Daoy (cell line): ENCODE data around the gene NDUFV1. TPM values are rescaled to one million over a fixed set of nuclear protein-coding genes. Genes with fewer than 3 reads are reported as not detected.
A peak's percentile ranks its signal among the peaks of the same experiment; 100 is the strongest.

Source experiments
- DNase-seq: peaks from one replicate; pipeline ENCODE4 v3.0.0-alpha.2; 2015; ENCODE audit warnings: low read depth
- total RNA-seq: library from RNA; depleted of rRNA; stranded (reverse); fragments of >200 nt; shearing (Covaris generic); gene quantifications from 2 replicates; pipeline ENCODE4 v1.2.3, GENCODE V29; 2014

NDUFV1 gene
- total RNA-seq, 1 experiment from 2014 or later, result 229 TPM

- peak; percentile 67 for DNase-seq
These were observed 33.5 kb downstream of the NDUFV1 start for GRCh38 chr11:67640021-67640757.

- DNase-seq, result no peak
These were observed 34.1 kb downstream of the NDUFV1 start for GRCh38 chr11:67640758-67641337.

DNA sequence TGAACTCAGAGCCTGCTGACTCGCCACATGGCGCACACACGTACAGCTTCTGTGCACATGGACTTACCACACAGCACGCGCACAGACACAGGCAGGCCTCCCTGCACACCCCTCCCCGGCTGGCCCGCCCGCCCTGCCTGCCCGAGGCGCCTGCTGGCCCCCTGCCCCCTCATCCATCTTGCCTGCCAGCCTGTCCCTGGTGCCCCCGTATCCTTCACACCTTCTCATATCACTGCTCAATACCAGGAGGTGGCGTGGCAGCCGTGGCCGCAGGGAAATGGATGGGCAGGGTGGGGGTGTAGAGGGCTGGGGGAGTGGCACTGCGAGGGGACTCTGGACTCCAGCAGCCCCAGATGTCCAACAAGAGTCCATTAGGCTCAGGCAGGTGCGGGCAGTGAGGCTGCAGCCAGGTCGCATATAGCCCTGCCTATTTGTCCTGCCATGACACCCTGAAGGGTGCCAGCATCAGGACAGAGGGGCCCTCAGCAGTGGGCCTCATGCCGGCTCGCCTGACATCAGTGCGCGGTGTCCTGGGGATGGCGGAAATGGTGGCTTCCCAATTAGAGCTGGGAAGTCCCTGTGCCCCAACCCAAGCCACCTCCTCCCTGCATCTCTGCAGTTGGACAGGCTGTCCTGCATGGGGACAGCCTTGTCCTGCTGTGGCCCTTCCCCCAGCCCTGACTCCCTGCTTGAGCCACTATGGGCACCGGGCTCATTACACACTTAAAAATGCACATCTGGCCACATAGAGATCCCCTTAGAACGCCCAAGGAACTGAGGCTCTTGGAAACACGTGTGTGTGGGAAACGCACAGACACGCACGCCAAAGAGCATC lies 34.8 kb downstream of the NDUFV1 start:
- DNase-seq, result no peak

DNA sequence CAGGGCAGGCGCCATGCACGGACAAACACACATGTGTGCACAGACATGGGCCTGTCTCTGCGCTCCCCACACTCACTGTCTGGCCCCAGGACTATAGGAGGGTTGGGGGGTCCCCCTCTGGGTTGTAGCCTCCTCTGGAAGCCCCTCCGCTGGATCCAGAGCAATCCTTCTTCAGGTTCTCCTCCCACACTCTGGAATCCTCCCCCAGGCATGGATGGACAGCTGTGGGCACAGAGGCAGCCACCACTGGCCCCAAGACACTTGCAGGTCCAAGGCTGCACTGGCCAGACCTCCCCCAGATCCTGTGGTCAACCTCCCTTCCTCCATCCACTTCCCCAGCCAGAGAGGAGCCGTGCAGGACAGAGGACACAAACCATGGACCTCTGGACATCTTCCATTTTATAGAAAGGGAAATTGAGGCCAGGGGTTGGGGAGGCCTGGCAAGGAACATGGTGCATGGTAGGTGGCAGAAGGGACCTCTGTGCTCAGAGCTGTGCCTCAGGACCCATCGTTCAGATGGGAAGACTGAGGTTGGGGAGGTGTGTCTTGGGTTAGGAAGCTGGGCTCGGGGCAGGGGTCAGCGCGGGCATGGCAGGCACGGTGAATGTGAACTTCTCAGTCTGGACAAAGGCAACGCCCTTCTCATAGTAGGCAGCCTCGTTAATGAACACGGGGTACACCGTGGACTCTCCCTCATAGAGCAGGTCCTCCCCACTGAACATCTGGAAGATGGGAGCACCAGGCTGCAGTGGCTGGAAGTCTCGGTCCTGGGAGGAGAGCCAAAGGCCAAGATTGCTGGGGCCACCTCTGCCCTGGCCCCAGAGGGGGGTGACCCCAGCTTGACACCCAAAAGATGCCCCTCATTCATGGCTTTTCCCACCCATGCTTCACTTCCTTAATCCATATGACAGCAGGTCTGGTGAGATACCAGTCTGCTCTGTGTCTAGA lies 35.7 kb downstream of the NDUFV1 start:
- DNase-seq, result no peak

DNA sequence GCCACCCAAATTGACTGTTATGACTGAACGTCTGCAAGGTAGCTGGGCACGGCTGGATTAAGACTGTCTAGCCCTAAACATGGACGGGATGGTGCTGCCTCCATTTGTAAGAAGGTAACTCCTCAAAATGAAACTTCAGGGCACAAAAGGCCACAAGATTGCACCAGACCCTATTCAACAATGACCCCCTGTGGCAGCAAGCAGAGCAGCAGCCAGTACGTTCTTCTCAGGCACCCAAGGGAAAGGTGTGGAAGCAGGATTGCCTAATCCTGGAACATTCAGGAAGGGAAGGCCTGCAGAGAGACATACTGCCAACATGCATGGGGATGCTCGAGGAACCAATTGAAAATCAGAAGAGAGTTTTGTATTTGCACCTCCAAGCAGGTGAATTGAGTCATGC lies 37.3 kb downstream of the NDUFV1 start:
- DNase-seq, result no peak

- DNase-seq, result no peak
These were observed 38.0 kb downstream of the NDUFV1 start for GRCh38 chr11:67644472-67645418.

DNA sequence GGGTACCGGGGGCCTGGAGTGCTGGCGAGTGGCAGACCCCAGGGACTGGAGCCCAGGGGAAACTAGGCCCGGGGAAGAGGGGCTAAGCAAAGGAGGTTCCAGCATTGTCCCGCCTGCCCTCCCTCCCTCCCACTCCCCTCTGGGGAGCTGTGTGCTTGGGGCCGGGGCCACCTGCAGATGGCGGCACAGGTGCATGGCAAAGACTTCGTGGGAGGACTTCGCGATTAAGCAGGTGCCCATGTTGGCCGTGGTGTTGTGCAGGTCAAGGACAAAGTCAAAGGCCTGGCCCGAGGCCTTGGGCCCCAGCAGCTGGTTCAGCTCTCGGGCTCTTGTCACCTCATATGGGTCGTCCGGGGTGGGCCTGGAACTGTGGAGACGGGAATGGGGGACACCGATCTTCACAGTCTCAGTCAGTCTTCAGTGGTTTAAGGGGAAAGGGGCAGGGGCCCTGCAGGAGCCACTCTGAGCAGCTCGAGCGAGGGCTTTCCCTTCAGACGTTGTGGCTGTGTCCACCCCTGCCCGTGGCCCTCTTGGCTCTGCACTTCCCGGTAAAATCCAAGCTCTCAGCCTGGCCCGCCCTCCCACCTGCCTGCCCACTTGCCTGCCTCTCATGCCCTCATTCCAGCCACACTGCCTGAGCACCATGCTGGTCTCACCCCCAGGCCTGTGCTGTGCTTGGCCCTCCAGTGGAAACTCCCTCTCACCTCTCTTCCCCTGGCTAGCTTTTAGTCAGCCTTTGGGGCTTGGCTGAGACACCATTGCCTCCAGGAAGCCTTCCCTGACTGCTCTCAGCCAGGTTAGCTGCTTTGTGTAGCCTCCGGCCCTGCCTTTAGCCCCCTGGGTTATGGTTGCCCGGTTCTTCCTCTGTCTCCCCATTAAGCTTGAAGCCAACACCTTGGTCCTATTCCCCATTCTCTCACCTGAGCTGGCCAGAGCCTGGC lies 39.1 kb downstream of the NDUFV1 start:
- no peak for DNase-seq

DNA sequence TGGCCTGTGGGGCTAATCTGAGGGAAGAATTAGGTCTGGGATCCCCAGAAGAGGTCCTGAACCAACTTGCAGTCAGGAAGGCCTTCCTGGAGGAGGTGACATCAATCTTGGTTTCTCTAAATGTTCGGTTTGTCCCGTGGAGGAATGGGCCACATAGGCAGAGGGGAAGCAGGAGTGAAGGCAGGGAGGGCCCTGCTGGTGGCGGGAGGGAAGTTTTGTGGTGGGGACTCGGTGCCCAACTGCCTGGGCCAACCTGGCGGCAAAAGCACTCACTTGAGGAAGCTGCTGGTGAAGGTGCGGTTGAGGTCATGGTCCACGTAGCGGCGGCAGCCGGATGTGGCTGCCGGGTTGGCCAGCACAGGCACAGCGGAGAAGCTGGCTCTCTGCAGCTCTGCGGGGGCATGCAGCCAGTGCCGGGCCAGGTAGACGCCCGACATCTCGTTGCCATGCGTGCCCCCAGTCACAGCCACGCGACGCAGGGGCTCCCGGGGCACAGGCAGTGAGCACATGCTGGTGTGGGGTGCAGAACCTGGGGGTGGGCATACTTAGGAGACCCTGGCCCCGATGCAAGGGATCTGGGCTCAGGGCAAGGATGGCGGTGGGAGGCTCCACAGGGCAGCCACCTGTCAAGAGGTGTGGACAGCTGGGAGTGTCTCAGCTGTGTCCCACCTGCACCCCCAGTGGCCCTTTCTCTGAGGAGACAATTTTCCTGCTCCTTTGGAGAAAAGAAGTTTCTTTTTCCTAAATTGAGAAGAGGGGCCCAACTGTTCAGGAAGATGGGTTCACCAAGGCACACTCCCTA lies 40.0 kb downstream of the NDUFV1 start:
- DNase-seq, result no peak

DNA sequence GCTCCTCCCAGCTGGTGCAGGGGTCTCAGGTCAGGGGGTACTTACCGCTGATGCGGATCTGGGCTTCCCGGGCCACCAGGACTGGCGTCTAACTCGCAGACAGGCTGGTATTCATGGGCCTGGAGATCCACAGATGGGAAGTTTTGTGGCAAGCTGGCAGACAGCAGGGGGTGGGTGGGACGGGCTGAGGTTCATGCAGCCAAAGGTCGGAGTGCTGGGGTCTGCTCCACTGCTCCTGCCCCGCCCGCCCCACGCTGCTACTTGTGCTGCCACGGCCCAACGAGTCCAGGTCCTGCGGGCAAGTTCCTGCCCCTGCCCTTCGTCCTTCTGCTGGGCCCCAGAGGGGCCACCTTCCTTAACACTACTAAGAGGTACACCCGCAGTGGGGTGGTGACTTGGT lies 40.7 kb downstream of the NDUFV1 start:
- no peak for DNase-seq

GRCh38 chr11:67648140-67648795 lies 41.5 kb downstream of the NDUFV1 start:
- peak; percentile 39 for DNase-seq

GRCh38 chr11:67648796-67649613 lies 42.3 kb downstream of the NDUFV1 start:
- DNase-seq, result no peak

- peak; percentile 36 for DNase-seq
These were observed 43.1 kb downstream of the NDUFV1 start for GRCh38 chr11:67649634-67650510.

DNA sequence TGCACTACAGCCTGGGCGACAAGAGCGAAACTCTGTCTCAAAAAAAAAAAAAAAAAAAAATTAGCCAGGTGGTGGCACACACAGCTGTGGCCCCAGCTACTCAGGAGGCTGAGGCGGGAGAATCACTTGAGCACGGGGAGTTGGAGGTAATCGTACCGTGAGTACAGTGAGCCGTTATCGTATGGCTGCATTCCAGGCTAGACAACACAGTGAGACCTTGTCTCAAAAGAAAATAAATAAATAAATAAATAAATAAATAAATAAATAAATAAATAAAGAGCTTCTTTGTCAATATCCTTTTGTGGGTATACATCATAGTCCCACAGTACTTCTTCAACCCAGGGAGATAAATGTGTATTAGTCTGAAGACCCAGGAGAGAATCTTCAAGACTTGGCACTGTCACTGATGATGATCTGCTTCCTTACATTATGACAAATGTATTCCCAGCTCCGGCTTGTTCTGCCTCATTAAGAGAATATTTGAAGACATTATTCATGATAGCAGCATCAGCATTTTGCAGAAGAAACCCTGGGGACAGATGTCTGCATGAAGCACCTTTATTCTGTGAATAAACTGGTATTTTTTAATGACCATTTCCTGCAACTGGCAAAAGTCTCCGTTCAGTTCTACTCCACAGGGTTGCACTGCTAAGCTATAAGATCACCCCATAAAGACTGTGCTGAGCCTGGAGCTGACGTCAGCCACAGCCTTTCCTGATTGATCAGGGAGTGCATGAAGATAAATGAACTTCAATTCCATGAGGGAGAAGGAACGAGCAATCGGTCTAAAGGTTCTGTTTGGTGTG lies 45.4 kb downstream of the NDUFV1 start:
- DNase-seq, result no peak

DNA sequence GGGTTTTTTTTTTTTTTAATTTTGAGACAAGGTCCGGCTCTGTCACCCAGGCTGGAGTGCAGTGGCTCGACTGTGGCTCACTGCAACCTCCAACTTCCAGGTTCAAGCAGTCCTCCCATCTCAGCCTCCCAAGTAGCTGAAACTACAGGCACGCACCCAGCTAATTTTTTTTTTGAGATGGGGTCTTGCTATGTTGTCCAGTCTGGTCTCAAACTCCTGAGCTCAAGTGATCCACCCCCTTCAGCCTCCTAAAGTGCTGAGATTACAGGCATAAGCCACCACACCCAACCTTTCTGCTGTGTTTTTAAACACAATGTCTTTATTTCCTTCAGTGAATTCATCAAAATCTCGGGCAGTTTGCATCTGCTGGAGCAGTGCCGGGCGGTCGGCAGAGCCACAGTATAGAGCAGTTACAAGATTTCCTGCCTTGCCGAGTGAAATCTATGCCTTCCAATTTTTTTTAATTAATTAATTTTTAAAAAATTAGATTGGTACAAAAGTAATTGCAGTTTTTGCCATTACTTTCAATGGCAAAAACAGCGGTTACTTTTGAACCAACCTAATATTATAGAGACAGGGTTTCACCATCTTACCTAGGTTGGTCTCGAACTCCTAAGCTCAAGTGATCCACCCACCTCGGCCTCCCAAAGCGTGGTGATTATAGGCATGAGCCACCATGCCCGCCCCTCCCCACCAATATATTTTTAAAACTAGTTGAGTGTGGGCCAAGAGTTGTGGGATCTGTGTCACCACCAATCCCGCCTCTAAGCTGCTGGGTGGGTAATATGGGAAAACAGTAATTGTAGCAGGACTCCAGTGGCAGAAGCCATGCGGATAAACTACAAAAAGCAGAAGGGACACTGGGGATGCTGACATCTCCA lies 46.5 kb downstream of the NDUFV1 start:
- DNase-seq, result no peak
